ENCODE results near the gene MAP7D2.

Gene MAP7D2

DNA sequence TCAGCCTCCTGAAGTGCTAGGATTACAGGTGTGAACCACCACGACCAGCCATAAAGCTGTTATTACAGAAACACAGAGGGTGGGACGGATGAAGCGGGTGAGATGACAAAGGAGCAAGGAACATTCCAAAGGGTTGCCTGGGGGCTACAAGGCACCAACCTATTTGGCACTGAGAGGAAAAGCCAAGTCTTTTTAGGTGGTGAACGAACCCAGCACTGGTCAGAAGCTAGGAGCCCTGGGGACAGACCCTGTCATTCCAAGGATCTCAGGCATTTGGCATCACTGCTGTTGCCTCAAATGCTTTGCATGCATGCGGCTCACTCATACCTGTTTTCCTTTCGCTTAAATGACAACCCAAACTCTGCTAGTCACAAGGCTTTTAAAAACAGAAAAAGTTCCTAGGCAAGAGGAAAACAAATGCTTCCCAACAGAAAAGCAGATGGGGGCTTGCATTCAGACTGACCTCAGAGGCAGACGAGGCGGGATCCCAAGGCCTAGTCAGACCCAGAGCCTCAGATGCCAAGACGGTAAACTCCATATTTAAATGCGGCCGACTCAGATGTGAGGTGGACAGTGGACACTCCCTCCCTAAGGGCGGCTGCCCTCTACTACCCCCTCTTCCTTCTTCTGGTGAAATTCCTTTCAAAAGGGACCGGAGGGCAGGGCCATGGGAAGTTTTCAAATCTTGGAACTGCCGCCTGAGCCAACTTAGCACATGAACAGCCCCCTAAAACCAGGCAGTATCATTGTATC is 4.5 kb downstream of the MAP7D2 start:
- DNase-seq = no peak

DNA sequence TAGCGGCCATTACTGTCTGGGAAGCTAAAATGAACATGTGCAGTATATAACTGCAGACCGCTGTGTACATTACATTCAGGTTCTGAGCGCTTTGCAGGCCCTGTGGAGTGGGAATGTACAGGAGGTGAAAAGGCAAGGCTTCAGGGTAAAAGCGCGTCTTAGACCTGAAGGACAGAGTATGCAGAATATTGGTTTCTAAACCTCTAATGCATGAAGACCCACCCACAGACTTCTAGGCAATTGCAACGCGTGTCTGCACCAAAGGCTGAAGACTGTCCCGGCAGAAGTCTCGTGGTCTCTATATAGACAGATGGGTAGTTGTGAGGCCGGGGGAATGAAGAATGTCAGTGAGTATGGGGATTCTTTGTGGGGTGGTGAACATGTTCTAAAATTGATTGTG is 5.4 kb downstream of the MAP7D2 start:
- DNase-seq = no peak

DNA sequence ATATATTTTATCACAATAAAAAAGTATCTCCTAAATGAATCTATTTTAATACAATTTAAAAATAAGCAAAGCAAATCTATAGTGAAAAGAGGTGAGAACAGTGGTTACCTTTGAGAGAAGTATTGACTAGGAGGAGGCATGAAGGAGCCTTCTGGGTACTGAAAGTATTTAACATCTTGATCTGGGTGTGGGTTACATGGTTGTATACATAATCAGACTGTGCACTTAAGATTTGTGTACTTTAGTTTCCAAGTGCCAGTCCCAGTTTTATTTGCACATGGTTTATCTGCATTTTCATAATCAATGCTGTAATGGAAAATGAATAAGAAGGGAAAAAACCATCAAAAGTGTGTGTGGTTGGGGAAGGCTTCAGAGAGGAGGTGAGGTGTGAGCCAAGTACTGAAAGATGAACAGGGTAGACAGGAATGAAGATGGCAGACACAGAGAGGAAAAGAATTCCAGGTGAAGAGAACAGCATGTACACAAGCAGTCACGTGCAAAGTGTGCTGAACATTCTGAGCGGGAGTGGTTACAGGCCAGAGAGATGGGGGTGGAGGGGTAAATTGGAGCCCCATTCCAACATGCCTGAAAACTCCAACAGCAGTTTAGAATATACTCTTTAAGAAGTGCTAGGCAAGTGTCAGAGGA is 14.6 kb downstream of the MAP7D2 start:
- no peak for DNase-seq

DNA sequence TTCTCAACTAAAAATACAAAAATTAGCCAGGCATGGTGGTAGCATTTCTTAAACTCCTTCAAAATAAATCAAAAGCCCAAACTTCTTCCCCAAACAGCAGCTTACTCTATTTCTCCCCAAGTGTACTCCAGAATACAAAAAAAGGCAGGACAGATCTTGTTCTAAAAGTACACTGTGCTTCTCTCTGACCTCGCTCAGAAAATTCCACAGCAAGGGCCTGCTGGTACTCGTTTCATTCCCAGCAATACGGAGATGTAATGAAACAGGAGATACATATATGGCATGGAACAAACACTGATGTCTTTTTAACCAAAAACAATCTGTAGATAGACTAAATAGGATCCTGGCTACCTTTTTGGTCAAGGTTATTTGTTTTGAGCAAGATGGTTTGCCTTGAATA is 25.2 kb downstream of the MAP7D2 start:
- DNase-seq = no peak

DNA sequence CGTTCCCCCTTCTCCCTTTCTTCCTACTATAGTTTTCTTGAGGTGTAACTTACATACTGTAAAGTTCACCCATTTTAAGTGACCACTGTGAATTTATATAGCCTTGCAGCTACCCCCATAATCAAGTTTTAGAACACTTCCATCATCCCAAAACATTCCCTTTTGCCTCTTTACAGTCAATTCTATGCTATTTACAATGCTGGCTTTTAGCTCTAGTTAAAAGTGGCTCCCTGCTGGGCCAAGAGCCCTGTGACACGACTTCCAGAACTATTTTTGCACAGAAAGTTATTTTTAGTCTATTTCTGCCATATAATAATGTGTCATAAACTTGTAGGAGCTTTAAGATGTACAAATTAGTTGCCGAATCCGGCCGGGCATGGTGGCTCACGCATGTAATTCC is 26.9 kb downstream of the MAP7D2 start:
- DNase-seq = no peak

DNA sequence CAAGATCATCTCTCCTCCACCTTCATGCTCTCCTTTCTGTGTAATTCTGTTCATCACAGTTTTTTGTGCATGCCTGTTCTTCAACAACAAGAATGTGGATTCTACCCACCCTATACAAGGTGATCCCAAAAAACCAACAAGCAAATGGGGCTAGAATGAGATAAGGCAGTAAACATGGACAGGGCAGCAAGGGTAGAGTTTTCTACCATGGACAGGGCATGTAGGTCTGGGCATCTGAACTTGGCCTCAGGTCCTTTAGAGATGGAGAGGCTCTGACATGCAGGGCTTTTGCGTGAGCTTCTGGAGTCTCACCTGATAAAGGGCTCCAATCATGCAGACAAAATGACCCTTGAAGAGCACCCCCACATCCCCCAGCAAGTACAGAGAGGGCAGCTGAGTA is 36.4 kb downstream of the MAP7D2 start:
- no peak for DNase-seq

DNA sequence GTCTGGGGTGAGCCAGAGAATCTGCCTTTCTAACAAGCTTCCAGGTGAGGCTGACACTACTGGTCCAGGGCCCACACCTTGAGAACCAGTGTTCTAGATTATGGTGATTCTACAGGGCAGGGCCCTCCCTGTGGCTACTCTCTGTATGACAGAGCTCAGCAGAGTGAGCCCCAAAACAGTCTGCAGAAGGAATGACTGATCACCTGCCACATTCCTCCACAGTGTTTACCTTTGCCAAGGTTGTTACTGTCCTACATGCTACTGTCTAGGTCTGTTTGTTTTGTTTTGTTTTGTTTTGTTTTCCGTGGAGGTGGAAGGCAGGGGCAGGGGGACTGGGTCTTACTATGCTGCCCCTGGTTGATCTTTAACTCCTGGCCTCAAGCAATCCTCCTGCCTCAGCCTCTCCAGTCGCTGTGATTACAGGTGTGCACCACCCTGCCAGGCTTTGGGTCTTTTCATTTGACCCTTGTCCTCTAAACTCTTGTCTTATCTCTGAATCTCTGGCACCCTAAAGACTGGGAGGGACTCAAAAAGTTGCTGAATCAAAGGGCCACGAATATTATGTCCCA is 45.1 kb downstream of the MAP7D2 start:
- DNase-seq = no peak

DNA sequence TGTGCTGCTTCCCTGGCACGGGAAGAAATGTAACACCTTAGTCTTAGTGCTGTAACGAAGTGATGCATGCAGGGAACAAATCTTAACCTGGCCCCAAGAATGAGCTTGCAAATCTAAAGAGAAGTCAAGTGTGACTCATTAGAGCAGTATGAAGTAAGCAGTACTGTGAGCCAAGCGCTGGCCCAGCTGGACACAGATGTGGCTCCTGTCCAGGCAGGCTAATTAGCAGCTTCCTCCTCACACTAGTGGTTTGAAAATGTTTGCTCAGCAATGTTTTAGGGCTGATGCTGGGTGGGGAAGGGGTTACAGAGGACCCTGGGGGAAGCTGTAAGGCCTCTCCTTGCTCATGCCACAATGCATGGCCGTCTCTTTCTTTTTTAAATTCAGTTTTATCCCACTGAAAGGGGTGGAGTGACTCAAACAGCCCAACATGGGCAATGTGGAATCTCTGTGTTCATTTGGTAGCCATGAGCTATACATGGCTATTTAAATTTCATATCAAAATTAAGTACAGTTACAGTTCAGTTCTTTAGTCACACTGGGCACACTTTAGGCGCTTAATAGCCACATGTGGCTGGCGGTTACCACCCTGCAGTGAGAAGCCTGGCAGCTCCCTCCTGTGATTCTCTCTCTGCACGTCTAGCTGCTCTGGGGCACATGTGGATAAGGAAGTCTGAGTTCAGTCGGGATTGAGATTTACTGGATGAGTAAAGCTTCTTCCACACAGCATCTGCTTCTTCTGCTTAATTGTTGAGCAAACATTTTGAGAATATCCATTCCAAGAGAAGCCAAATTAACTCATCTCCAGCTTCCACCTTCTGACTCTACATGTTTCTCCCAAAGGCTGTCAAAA is 48.8 kb downstream of the MAP7D2 start:
- DNase-seq = no peak

DNA sequence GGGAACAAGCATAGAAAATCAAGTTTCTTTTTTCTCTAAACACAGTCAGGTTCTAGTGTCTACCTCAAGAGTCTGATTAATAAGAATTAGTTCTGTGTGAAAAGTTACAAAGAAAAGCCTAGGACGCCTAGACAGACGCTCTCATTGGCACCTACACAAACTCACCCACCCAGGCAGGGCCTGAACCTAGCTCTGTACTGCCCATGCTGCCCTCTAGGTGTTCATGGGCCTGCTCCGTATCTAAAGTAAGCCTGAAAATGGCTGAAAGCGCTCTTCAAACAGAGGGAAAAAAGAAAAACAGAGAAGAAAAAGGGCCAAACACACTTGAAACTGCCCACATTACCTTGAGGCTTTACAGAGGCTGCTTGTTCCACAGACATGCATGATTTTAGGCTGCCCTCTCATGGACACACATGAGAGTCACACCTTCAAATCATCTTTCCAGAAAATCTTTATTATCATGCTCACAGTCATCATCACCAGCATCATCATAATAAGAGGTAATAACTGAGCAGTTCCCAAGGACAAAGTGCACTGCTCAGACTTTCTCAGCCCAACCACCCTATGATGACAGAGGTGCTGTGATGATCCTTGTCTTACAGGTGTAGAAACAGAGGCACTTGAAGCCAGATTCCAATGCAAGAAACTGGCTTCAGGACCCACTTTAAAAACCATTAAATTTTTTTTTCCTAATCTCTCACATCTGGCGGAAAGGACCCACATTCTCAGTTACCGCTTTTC is 49.6 kb downstream of the MAP7D2 start:
- DNase-seq = peak; percentile 41

DNA sequence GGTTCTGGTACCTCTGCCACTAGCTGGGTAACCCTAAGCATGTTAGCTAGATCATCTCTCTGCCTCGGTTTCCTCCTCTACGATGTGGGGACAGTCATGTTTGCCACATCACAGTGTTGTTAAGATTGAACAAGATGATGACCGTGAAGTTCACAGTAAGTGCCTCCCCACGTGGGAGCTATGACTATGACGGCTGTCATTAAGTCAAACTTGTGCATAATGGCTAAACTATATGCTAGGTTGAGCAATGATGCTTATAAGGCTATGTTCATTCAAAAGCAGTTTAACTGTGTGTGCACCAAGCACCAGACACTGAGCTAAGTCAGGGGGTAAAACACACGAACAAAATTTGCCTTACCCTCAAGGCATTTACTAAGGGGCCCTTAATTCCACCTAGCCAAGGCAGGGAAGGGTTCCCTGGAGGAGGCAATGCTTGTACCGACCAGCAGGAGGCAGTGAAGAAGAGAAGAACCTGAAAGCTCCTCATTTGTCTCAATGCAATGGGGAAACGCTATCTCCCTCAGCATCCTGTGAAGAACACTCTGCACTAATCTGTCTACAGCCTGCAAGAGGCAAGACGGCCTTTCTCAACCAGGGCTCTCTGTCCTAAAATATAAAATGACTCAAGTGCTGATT is 52.9 kb downstream of the MAP7D2 start:
- no peak for DNase-seq

DNA sequence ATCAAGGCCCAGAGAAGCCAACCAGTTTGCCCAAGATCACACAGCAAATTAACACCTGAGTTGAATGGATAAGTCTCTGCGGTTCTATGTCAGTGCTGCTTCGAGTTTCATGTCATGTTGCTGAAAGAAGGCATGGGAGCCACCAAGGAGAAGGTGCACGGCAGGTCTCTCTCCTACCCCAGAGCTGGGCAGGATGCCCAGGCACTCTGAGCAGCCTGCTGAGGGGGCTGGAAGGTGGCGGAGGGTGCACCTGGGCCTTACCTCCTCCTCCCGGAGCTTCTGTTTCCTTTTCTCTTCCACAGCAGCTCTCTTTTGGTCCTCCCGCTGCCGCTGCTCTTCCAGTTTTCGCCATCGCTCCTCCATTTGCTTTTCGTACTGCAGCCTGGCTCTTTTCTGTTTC is 53.6 kb downstream of the MAP7D2 start:
- DNase-seq = no peak

DNA sequence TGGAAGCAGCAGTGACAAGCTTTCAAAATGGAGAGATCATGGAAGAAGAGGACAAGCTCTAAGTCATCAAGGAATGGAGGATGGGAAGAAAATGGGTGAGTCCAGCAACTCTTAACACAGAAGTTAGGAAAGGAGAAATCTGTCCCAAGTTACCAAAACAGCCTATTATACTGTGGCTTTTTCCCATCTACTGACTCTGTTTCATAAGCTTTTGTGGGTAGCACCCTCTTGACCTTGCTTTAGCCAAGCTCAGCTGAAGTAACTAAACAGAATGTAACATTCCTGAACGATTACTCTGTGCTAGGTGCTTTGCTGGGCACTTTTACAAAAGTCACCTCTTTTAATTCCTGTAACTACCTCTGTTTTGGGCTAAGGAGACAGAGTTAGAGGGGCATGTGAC is 54.9 kb downstream of the MAP7D2 start:
- DNase-seq = no peak

DNA sequence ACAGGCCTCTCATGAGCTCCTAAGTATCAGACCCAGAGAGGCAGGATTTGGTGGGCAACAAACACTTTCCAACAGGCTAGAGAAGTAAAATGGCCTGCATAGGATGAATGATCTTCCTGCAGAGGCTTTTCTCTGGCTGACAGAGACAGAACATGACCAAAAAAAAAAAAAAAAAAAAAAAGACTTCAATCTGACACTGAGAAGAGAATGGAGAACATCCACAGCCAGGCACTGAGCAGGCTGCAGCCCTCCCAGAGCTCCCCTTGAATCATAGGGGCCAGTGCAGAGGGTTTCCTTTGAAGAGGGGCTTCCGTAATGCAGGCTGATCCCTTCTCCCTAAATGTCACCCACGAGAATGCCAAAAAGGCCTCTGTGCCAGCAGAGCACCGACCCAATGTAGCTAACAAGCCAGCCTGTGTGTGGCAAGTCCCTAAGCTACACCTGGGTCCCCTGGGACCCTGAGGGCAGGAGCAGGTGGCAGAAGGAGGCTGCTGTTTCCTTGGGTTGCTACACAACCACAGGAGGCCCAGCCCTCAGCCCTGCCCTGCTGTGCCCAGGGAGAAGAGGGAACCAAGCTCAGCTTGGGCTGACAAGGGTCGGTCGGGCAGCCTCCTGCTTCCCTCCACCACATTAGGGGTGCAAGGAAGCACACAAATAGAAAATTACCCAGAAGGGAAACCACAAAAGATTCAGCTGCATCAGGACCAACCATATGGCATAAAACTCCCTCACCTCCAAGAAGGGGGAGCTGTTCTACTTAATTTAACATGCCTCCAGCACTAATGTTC is 55.6 kb downstream of the MAP7D2 start:
- DNase-seq = peak; percentile 7

DNA sequence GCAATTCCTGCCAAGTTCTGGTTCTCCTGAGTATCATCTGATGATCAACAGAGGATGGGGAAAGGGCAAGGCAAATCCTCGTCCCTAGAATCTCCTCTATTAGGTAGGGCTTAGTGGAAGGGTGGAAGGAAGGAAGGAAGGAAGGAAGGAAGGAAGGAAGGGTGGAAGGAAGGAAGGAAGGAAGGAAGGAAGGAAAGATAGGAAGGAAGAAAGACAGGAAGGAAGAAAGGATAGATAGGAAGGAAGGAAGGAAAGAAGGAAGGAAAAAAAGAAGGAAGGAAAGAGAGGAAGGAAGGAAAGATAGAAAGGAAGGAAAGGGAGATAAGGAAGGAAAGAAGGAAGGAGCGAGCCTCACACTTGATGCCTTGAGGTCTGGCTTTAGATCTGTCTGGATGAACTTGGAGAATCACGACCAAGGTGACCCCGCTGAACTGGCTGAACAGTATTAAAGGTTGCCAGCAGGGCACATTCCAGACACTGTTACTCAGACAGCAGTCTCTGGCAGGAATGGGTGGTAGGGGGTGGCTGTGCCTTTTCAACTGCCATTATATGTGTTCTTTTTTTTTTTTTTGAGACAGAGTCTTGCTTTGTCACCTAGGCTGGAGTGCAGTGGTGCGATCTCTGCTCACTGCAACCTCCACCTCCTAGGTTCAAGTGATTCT is 57.1 kb downstream of the MAP7D2 start:
- no peak for DNase-seq

DNA sequence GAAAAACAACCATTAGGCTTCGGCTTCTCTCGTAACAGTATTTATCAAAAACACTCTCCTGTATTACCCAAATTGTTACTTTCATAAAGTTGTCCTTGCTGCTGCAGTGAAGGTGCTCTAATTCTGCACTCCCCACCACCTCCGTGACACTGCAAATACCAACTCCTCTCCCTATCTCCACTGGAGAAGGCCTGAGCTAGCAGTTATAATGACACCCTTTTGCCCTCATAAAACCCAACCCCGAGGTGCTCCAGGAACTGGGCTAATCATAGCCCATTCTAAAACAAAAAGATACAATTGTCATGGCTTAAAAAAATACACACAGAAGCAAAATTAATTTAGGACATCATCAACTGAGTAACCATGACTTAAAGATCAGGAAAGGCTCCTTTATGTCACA is 59.2 kb downstream of the MAP7D2 start:
- DNase-seq = no peak

DNA sequence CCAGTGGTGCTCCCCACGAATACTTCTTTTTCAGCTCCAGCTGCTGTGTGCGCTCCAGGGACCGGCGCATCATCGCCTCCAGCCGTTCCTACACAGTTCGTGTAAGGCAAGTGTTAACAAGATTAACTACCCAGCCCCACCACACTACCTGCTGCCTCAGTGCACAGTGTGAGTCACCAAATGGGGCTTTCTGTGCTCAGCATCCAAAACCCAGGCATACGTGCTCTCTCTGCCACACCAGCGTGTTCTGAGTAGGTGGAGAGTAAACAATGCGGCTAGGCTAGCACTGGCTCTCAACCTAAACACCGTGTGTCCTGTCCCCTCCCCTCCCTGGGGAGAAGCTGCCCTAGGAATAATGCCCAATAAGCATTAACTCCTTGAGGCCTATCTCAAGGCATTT is 60.0 kb downstream of the MAP7D2 start:
- DNase-seq = no peak

DNA sequence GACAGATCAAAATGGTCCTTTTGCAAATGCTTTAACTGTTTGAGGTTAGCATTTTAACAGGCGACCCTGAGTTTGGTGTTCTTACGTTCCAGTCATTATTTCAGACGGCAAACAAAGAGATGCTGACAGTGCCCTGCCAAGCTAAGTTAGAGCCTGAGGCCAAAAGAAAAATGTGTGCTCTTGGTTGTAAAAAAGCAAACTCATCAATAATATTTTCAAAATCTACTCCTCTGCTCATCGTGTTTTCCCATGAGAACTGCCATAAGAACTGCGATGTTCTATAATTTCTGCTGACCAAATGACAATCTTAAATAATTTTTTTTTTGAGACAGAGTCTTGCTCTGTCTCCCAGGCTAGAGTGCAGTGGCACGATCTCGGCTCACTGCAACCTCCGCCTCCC is 63.2 kb downstream of the MAP7D2 start:
- no peak for DNase-seq

DNA sequence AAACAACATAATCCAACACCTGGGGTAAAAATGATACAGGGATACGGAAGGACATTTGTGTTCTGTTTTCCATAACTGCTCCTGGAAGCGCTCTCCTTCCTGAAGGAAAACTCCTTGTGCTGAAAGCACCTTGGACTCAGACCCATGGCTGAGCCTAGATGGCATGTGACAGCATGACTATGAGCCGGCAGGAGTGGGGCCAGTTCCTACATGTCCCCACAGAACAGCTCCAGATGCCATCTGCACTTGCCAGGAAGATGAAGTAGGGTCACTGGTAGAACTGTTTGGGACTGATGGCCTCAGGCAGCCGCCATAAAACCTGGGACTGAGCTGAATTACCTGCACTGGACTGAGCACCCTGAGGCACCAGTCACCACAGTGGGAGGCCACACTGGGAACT is 69.8 kb downstream of the MAP7D2 start:
- no peak for DNase-seq

DNA sequence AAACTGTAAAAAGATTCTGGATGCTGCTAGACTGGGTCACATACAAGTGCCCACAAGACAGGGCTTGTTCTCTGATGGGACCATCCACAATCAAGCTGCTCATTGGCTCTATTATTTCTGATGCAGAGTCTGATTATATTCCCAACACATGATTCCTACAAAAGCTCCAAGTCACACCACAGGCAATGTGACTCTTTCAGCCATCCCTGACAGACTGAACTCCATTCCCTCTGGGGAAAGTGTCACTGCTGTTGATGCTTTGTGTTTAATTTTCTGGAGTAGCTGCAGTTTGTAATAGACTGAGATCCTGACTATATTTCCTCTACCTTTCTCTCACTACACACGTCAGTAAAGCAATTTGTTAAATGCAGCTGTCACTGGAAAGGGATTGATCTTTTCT is 70.5 kb downstream of the MAP7D2 start:
- DNase-seq = no peak

DNA sequence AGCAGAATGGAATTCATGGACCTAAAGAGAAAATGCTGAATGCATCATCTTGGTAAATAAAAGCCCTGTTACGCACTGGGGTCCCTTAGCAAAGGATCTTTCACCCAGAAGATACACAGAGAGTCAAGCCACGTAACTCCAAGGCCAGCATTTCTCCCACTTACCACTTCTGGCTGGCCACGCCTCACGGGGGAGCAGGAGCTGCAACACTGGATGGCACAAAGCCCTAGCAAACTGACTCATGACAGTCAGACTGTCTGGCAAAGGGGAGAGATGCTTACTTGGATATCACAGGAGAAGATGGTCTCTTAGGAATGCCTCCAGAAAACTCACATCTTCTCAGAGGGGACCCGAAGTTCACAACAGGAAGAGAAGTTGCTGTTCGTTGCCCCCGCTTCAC is 74.5 kb downstream of the MAP7D2 start:
- DNase-seq = no peak

DNA sequence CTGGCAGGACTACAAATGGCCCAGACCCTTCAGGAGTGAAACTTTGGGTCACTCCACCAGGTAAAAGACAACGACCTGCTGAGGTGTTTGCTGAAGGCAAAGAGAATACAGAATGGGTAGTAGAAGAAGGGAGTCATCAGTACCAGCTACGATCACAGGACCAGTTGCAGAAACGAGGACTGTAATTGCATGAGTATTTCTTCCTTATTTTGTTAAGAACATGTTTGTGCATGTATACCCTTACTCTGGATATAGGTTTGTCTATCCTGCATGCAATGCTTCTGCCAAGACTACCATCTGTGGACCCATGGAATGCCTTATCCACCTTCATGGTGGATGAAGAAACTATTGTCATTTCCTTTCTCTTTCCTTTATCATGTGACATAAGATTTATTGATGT is 77.7 kb downstream of the MAP7D2 start:
- no peak for DNase-seq
